Iris pigment epithelial cell (primary cell): ENCODE data around the gene RNASE7.
"Not testable (repeated sequence)": the region's sequence is repeated elsewhere in the genome, so short reads cannot be mapped to it uniquely, and the experiment has no call there.

Experiments
- DNase-seq: peaks from one replicate; pipeline ENCODE4 v3.0.0-alpha.2; 2011; ENCODE audit warnings: low read depth

The RNASE7 gene, protein sequence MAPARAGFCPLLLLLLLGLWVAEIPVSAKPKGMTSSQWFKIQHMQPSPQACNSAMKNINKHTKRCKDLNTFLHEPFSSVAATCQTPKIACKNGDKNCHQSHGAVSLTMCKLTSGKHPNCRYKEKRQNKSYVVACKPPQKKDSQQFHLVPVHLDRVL

DNA sequence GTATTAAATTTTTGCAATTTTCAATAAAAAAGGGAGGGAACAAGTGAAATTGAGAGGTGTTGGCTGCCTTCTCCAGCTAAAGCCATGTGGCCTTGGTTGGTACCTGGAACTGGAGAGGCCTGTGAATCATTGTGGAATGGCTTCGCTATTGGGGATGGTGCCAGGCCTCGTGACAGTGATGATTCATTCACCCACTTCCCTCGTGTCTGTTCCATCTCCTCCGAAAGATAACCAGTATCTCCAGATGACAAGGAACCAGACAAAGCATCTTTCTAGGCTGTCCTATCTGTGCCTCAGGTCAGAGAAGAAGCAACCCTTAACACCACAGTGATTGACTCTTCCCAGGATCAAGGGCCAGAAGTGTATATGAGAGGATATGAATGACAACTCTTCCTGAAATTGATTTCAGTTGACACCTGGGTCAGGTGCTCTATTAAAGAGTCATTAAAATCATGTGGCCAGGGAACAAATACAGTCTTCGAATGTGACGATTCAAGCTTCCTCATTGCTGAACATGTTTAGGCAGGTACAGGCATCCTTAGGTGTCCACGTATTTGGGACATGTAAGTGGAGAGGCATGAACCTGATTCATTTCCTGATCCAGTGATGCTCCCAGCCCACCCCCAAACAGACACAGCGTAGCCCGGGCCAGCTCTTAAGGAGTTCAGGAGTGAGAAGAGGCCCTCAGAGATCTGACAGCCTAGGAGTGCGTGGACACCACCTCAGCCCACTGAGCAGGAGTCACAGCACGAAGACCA, at the start of gene RNASE7:
TSS of gene RNASE7 (plus strand) at position 687 of the 758 bp plus-strand sequence. CDS start 631 bp downstream, outside the sequence.
- peak; percentile 63 for DNase-seq

DNA sequence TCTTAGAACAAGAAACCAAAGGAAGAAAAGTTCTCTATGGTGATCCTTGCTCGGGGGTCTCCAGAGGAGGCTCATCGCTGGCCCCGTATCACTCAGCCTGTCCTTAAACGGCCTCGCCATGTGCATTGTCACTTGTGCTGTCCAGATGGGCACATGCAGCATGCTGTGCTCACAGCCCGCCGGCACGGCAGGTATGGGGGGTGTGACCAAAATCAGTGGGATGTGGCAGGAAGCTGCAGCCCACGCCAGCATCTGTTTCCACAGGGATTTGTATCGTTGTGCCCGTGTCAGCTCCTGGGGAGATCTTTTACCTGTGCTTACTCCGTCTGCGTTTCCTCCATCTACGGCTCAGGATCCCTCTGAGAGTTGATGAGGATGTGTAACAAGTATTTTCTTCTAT, 45.6 kb upstream of the RNASE7 start:
- no peak for DNase-seq

DNA sequence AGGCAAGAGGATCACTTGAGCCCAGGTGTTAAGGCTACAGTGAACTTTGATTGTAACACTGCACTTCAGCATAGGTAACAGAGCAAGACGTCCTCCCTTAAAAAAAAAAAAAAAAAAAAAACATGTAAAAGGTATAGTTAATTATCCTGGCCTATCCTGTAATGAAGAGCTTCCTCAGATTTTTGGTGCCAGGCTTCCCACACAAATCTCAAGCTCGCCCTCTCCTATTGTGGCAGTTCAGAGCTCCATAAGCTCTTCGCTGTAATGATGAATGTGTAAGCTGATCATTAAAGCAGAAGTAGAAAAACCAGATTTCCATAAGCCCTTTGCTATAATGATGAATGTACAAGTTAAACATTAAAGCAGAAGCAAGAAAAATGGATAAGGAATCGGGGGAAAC, 45.0 kb upstream of the RNASE7 start:
- DNase-seq: no peak

DNA sequence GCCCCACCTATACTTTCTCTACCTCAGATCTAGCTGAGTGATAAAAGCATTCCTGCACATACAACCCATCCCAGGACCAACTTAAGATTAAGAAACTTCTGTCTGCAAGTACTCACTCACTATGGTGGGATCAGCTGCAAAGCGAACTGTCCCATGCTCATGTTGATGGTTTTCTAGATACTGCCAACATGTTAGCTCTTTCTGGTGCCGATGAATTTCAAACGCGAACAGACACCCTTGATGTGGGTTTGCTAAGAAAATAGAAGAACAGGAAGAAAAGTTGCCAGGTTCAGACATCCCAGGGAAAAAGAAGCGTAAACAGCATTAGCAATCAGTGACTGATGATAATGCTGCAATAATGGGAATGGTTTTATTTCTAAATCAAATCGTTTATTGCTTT, 44.6 kb upstream of the RNASE7 start:
- no peak for DNase-seq

- no peak for DNase-seq
Measured at GRCh38 chr14:20998139-20998538, 44.0 kb upstream of the RNASE7 start.

DNA sequence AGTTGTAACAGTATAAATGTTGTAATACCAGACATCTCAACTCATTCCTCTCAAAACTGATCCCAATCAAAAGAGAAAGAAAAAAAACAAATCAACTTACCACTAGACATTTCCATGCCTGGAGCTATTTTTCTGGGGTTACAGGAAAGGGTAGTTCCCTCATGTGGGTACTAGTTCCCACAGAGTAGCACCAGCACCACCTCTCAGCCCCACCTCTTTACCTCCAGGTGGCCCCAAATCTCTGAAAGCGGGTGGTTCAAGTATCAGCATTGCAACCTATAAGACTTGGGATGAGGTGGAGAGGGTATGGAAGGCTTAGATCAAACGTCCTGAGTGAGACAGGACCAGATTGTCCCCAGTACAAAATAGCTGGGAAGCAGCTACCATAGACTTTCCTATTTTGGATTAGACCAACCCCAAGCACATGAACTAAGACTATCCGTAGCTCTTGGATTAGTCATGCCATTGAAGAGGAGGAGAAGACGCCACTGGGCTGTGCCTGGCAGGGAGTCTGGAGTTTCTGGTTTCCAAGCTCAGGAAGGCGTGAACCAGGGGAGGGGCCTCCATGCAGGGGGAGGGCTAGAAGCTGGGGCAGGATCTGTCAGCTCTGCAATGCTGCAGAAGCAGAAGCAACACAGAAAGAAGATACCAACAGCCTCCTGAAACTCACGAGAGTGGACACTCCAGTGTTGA, 43.3 kb upstream of the RNASE7 start, which contains the start of gene SLC39A2:
TSS of gene SLC39A2 (plus strand) at position 620 of the 693 bp plus-strand sequence. CDS start 154 bp downstream, outside the sequence.
- DNase-seq: peak; percentile 71

DNA sequence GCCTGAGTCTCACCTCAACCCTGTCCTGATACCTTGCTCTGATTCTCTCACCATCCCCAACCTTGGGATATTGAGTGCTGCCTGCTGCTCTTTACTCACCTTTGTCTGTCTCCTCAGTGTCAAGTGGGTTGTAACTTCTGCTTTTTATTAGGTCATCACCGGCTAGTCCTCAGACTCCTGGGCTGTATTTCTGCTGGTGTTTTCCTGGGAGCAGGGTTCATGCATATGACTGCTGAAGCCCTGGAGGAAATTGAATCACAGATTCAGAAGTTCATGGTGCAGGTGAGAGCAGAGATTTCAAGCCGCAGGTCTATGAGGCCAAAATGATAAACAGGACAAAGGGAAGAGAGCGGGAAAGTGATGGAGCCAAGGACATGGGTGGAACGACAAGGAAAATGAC, 42.6 kb upstream of the RNASE7 start:
- no peak for DNase-seq

GRCh38 chr14:21001218-21001617, 40.9 kb upstream of the RNASE7 start:
- no peak for DNase-seq

GRCh38 chr14:21003788-21004346, 38.3 kb upstream of the RNASE7 start:
- no peak for DNase-seq

DNA sequence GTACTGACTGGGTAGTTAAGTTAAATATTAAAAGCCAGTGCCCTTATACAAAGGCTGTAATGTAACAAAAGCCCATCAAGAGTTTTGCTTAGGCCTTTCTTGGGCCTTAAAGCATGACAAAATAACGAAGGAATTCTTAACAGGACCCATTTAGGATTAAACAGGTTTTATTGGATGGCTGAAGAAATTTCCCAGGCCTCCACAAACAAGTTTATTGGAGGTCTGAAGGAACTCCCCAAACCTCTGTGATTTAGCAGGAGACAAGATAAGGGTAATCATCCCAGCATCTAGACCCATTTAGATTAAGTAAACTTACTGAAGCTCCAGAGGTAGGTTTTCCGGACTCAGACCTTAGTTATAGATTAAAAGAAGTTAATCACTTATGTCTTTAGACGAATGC, 32.4 kb upstream of the RNASE7 start:
- not testable (repeated sequence) for DNase-seq

DNA sequence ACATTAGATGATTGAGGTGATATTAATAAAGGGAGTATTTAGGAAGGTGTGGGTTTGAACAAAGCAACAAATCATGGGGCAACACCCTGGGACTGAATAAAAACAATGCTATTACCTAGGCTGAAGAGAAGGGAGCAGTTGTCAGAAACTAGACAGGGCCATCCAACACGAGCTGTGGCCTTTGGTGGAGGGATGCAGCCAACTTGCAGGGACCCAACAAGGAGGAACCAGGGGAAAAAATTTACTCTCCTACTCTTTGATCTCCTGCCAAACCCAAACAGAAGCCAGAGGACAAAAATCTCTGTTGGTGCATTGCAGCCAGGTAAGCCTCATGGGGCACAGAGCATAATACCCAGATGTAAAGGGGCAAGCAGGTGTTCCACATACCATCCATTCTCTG, 31.0 kb upstream of the RNASE7 start:
- no peak for DNase-seq

DNA sequence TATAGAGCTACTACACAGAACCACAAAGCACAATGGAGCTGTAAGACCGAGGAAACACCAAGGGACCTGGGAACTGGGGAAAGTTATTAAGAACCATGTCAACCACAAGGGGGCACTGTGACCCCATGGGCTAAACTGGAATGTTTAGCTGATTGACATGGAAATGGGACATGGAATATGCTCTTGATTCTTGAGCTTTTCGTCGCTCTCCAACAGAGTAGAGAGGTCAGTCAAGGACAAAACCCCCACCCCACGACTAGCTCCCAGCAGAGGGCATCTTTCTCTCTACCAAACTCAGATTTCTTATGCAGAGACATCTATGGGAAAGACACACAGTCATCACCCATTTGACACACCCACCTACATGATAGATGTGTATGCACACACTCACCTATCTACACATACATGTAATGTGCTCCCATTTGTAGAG, 27.4 kb upstream of the RNASE7 start:
- DNase-seq: peak; percentile 81

DNA sequence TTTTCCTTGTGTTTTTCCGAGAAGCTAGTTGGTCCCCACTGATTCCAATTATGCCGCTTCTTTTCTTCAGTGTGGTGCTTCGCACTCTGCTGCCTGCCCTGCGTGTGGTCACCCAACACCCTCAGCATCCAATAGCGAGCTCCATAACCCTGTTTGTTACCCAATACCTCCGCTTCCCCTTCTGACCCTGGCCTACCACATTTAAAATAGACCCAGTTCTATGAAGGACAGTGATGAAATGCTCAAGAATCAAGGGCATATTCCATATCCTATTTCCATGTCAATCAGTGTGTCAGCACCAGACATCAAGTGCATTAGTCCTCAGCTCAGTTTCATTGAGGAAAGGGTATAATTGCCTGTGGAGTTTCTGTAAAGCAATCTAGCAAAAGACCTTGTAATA, 26.9 kb upstream of the RNASE7 start:
- DNase-seq: no peak

DNA sequence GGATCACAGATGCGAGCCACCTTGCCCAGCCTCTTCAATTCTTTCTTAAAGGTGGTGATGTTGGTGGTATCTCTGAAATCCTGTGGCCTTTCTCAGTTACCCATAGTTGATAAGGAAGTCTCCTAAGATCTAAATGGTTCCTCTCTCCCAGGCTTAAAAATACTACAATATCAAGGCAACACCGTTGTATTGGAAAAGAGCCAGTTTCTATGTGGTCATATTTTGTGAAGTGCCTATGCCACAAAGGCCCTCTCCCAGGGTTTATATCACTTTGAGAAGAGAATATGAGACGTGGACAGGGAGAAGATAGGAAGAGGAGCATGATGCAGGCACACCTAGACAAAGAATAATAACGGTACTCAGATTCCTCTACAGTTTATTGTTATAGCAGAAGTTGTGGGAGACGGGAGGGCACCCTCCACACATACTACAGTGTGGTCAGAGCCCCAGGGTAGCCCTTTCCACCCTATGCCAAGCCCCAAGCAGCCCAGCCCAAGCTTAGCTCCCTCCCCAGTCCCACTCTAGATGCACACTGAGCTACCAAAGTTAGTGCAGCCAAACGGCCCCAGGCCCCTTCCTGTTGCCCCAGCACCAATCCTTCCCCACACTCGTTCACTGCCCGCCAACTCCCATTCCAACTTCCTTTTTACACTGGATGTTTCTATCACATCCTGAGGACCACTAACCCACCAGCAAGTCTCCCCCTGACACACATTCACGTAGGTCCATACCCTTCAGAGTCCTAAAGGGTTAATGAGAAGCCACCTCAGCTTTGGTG, 25.6 kb upstream of the RNASE7 start:
- DNase-seq: no peak

DNA sequence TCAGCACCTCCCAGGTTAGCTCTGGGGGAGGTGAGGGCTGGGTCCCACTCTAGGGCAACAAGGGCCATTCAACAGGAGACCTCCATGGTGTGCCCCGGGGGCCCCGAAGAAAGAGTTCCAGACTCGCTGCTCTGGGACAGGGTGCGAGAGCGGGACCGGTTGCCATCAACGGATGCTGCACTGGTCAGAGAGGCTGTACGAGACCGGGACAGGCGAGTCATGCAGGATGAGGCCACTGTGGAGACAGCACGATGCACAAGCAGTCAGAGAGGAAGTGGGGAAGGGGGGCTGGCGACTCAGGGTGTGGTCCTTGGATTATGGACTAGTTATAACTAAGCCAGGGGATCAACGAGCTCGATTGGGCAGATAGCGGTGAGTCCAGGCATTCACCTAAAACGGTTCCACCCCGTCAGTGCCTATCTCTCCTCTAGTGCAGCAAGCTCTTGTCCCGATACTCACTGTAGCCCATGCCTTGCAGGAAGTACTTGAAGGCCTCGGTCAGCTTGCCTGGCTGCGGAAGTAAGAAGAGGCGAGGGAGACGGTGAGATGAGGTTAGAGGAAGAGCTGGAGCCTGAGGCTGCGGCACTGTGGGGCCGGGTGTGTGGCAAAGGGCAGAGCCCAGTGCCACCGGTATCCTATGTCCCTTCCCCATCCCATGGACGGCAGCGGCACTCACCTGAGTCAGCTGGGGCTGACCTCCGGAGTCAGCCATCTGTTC, 24.5 kb upstream of the RNASE7 start:
- no peak for DNase-seq

- DNase-seq: no peak
Measured at GRCh38 chr14:21018286-21018685, 23.9 kb upstream of the RNASE7 start.

GRCh38 chr14:21018781-21019180, 23.4 kb upstream of the RNASE7 start:
- DNase-seq: no peak

- no peak for DNase-seq
Measured at GRCh38 chr14:21019366-21019765, 22.8 kb upstream of the RNASE7 start.

DNA sequence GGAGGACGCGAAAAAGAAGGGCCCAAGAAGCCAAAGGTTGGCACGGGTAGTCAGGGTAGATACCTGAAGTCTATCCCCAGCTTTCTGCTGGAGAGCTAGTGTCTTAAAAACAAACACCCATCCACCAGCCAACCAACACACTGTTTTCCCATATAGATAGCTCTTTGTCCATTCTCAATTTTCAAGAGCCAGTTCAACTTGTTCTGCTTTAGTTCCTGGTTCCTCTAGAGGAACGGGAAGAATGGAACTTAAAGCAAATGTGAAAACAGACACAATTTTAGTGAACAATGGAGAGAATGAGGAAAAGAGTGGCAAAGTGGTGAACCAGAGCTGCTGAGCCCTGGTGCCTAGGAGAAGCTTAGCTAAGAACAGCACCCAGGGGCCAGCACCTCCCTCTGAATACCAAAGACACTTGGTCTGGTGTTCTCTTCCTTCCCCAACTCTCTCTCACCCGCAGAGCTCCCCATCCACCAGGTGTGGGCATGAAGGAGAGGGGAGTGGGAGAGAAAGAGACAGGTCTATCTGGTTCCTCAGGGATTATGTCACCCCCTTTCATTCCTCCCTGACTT, 21.1 kb upstream of the RNASE7 start:
- DNase-seq: no peak

DNA sequence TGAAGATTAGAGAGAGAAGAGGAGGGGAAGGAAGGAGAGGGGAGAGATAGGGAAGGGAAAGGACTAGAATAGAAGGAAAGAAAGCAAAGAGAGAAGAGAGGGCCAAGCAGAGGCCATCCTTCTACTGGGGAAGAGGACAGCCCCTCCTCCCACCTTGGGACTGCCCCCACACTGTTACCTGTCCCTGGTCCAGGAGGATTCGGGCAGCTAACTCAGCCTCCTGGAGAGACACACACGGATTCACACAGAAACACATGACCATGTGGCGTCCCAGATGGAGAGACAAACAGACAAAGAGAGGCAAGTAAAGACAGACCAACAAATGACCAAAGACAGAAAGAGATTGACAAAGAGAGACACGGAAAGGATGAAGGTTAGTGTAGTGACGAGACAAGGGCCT, 19.5 kb upstream of the RNASE7 start:
- no peak for DNase-seq

DNA sequence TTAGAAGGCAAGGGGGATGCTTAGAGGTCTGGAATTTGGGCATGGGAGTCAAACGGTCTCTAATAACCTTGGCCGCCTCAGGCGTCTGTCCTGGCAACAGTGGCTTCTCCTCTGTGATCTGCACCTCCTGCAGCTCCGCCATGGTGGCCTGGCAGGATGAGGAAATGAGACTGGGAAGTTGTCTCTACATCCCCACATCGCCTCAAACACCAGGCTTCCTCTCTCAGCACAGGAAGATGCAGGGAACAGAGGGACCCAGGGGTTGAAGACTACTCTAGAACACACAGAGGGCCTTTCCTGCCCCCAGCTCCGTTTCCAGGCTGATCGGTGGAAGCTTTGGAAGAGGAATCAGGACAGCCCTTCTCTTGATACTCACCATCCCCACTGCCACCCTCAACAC, 19.0 kb upstream of the RNASE7 start:
- DNase-seq: no peak
